K562 (cell line): ENCODE measurements around the gene GAL3ST3. TPM values are rescaled to one million over a fixed set of nuclear protein-coding genes. Genes with fewer than 3 reads are reported as not detected.

ENCODE experiments used
- ATAC-seq: fragments of 200-7000 bp; cut with Tn5 transposase; 3 replicates; pipeline ENCODE4 v1.9.1; 2020; ENCODE audit warnings: moderate library complexity
- BruUV-seq: library from RNA; stranded (reverse); fragments of 400-500 nt; replicated peaks from 2 replicates; lab custom pipeline; 2021; lab: Mats Ljungman, UMichigan
- CTCF ChIA-PET: fragments of 300-600 bp; formaldehyde crosslinking; extraction: SDS; loops from one replicate; lab custom pipeline; 2021; ENCODE audit warnings: low intra/inter-chr PET ratio; lab: Yijun Ruan, JAX
- POLR2A ChIA-PET: fragments of 300-600, 350-650 bp; sonication (Branson Sonifier 250); formaldehyde crosslinking; extraction: SDS; loops from one replicate; lab custom pipeline; 2021; ENCODE audit warnings: antibody characterized with exemption, inconsistent platforms; lab: Yijun Ruan, JAX
- DNase-seq, 4 experiments: peaks; one replicate each; pipeline versions ENCODE4 v3.0.0 to v3.0.0-alpha.2; 2011 to 2018; ENCODE audit warnings: low spot score in 3 of 4, mixed read lengths in 3 of 4; ENCODE audit errors: extremely low read depth in 1 of 4
- FAIRE-seq: peaks from 2 replicates; lab custom pipeline; 2011; peaks lifted over from hg19 to GRCh38; lab: Jason Lieb, UNC
- H2AFZ ChIP-seq: 2 replicates; pipeline ENCODE4 v1.6.0; 2011; ENCODE audit warnings: low read depth, low read length, control low read depth, inconsistent platforms
- H3K27ac ChIP-seq: fragments of 200-600 bp; 3 replicates; pipeline ENCODE4 v1.8.0; 2011; ENCODE audit warnings: low read depth, mild to moderate bottlenecking, control low read depth, inconsistent platforms, low read length, moderate library complexity, mixed read lengths; ENCODE audit errors: extremely low read depth
- H3K27me3 ChIP-seq, 2 experiments: fragments of 300-600 bp in 1 of 2; 2 replicates in 1 of 2; 3 replicates in 1 of 2; pipeline versions ENCODE4 v1.6.0 to v1.8.0; 2011; ENCODE audit warnings: inconsistent platforms in 2 of 2, low read length in 2 of 2, mild to moderate bottlenecking in 1 of 2, mixed read lengths in 1 of 2, moderate library complexity in 1 of 2; ENCODE audit not compliant: control insufficient read depth in 2 of 2, insufficient read depth in 2 of 2
- H3K36me3 ChIP-seq: fragments of 300-600 bp; 3 replicates; pipeline ENCODE4 v1.8.0; 2011; ENCODE audit warnings: mild to moderate bottlenecking, low read length, inconsistent platforms; ENCODE audit not compliant: control insufficient read depth, insufficient read depth
- H3K4me1 ChIP-seq, 2 experiments: fragments of 200-600 bp in 1 of 2; replicated peaks in 1 of 2; 2 replicates in 1 of 2; 3 replicates in 1 of 2; pipeline versions ENCODE4 v1.5.1 to v1.8.0; 2011; ENCODE audit warnings: inconsistent platforms in 2 of 2, low read length in 2 of 2, mild to moderate bottlenecking in 1 of 2, mixed read lengths in 1 of 2, moderate library complexity in 1 of 2; ENCODE audit not compliant: control insufficient read depth in 2 of 2, insufficient read depth in 2 of 2
- H3K4me2 ChIP-seq: 2 replicates; pipeline ENCODE4 v1.6.1; 2011; ENCODE audit warnings: low read length, control low read depth, inconsistent platforms, mixed read lengths; ENCODE audit not compliant: insufficient read depth
- H3K4me3 ChIP-seq: fragments of 200-600 bp; sonication (generic), shearing (Covaris generic); 2 replicates; pipeline ENCODE4 v1.5.1; 2016; ENCODE audit warnings: control low read depth, inconsistent platforms
- H3K79me2 ChIP-seq: fragments of 200-600 bp; 3 replicates; pipeline ENCODE4 v1.8.0; 2011; ENCODE audit warnings: low read length, inconsistent platforms; ENCODE audit not compliant: control insufficient read depth, insufficient read depth
- H3K9ac ChIP-seq, 2 experiments: 2 replicates each; pipeline versions ENCODE4 v1.6.0 to v1.6.1; 2011; ENCODE audit warnings: low read depth in 2 of 2, low read length in 2 of 2, control low read depth in 1 of 2, inconsistent platforms in 1 of 2, mild to moderate bottlenecking in 1 of 2, mixed read lengths in 1 of 2; ENCODE audit not compliant: insufficient read depth in 1 of 2
- H3K9me1 ChIP-seq: one replicate; pipeline ENCODE4 v1.6.0; 2011; ENCODE audit warnings: inconsistent platforms, mild to moderate bottlenecking, low read length, moderate library complexity; ENCODE audit not compliant: control insufficient read depth, insufficient read depth
- H3K9me3 ChIP-seq: replicated peaks from 2 replicates; pipeline ENCODE4 v1.5.1; 2011; ENCODE audit warnings: low read depth, low read length, inconsistent platforms; ENCODE audit not compliant: control insufficient read depth, insufficient read depth
- H4K20me1 ChIP-seq: replicated peaks from 2 replicates; pipeline ENCODE4 v1.6.1; 2011; ENCODE audit warnings: low read length, inconsistent platforms, mixed read lengths; ENCODE audit not compliant: control insufficient read depth, insufficient read depth
- HNRNPL ChIP-seq: fragments of 200-400 bp; formaldehyde crosslinking; IDR thresholded peaks from 2 replicates; pipeline ENCODE4 v1.6.1; 2017; ENCODE audit warnings: low read depth, mild to moderate bottlenecking, low read length
- MYNN ChIP-seq, 2 experiments: sonication (generic); formaldehyde crosslinking in 1 of 2; IDR thresholded peaks; 2 replicates each; pipeline versions ENCODE4 v1.5.0 to v1.6.1; 2016 to 2020; ENCODE audit warnings: antibody characterized with exemption in 1 of 2, missing genetic modification reagents in 1 of 2
- NBN ChIP-seq: fragments of 450-650 bp; IDR thresholded peaks from 2 replicates; pipeline ENCODE4 v1.6.1; 2016; ENCODE audit warnings: low read depth, mild to moderate bottlenecking
- PCBP1 ChIP-seq: fragments of 200-400 bp; formaldehyde crosslinking; IDR thresholded peaks from 2 replicates; pipeline ENCODE4 v1.6.1; 2018; ENCODE audit warnings: mild to moderate bottlenecking, low read depth, low read length; ENCODE audit not compliant: poor library complexity, severe bottlenecking
- TBL1XR1 ChIP-seq, 2 experiments: IDR thresholded peaks; 2 replicates each; pipeline ENCODE4 v1.6.1; 2012; ENCODE audit warnings: improper control_type of control experiment in 2 of 2, low read length in 2 of 2, mild to moderate bottlenecking in 1 of 2
- ZKSCAN3 ChIP-seq: fragments of 250-450 bp; sonication (Bioruptor Pico); IDR thresholded peaks from 2 replicates; pipeline ENCODE4 v1.4.0; 2020
- WGBS: fragments of 100-300 bp; shearing (Covaris generic); methylation state at CpG from one replicate; pipeline ENCODE4 v1.1.6; 2016; ENCODE audit warnings: low coverage, mixed read lengths; ENCODE audit not compliant: insufficient coverage; ENCODE audit errors: missing lambda C conversion rate; 5-methylcytosine and 5-hydroxymethylcytosine counted together
- in situ Hi-C: fragments of 300-500 bp; cut with MboI; formaldehyde crosslinking; loops from 4 replicates; pipeline ENCODE4 v1.15.0; 2018; ENCODE audit warnings: inconsistent platforms, mixed read lengths
- intact Hi-C: fragments of 100-400 bp; cut with micrococcal nuclease; formaldehyde crosslinking; loops from 2 replicates; pipeline ENCODE4 v1.14.2; 2022
- polyA plus RNA-seq, 8 experiments: library from polyadenylated mRNA; depleted of rRNA in 4 of 8; stranded (reverse) in 5 of 8; unstranded in 3 of 8; fragments of >200 nt; fragmentation: Nextera tagmentation in 2 of 8; fragmentation: Illumina TruSeq in 1 of 8; extraction: Ambion mirVana in 2 of 8; extraction: Trizol in 1 of 8; gene quantifications; 2 replicates each; pipeline versions ENCODE4 v1.2.1 to v1.2.3, GENCODE V29; 2011 to 2014; ENCODE audit warnings: inconsistent platforms in 1 of 8, missing spikeins in 1 of 8
- total RNA-seq, 7 experiments: library from RNA; depleted of rRNA in 6 of 7; stranded (reverse); fragments of >200 nt in 6 of 7; fragmentation: Illumina TruSeq in 2 of 7; extraction: Trizol in 2 of 7; gene quantifications; 2 replicates each; pipeline versions ENCODE4 v1.2.1 to v1.2.3, GENCODE V29; 2011 to 2021; ENCODE audit warnings: low replicate concordance in 1 of 7
- TF ChIP-seq, protein P1 (sequence below): sonication (generic); formaldehyde crosslinking; IDR thresholded peaks from 2 replicates; pipeline ENCODE4 v1.8.1; 2023; ENCODE audit warnings: mild to moderate bottlenecking, missing genetic modification reagents
- TF ChIP-seq, protein P2 (sequence below): conservative IDR thresholded peaks from 2 replicates; pipeline ENCODE4 v1.6.1; 2011; ENCODE audit warnings: low read depth, mild to moderate bottlenecking, low read length; ENCODE audit not compliant: control insufficient read depth
- TF ChIP-seq, protein P3 (sequence below): fragments of 250-450 bp; sonication (Bioruptor Pico); IDR thresholded peaks from 2 replicates; pipeline ENCODE4 v1.8.0; 2022; ENCODE audit warnings: moderate library complexity, mild to moderate bottlenecking, inconsistent platforms

Gene GAL3ST3
- total and polyA plus RNA-seq, 9 of the 15 experiments (the other 6 are each of a cell fraction or from before 2014, with no cell fraction given): not detected

DNA sequence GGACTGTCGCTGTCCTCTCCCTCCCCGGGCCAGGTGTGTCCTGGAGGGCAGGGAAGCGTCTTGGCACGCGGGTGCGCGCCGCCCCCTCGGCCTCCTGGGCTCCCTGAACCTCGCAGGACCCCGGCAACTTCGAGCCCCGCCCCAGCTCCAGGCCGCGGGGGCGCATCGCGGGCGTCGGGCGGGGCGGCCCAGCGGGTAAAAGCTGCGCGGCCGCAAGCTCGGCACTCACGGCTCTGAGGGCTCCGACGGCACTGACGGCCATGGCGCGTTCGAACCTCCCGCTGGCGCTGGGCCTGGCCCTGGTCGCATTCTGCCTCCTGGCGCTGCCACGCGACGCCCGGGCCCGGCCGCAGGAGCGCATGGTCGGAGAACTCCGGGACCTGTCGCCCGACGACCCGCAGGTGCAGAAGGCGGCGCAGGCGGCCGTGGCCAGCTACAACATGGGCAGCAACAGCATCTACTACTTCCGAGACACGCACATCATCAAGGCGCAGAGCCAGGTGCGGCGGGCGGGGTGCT is 37.1 kb downstream of the GAL3ST3 start, which contains the start of gene CST6:
Gene CST6, plus strand, starts transcription at position 224 of the 519 bp plus-strand sequence. Its CDS starts 37 bp downstream, at position 261.
- TF ChIP-seq TBL1XR1 (IDR thresholded peaks at IDR 0.05; ENCODE audit: low read length in 2 of 2): no peak
- TF ChIP-seq, protein P1, sequence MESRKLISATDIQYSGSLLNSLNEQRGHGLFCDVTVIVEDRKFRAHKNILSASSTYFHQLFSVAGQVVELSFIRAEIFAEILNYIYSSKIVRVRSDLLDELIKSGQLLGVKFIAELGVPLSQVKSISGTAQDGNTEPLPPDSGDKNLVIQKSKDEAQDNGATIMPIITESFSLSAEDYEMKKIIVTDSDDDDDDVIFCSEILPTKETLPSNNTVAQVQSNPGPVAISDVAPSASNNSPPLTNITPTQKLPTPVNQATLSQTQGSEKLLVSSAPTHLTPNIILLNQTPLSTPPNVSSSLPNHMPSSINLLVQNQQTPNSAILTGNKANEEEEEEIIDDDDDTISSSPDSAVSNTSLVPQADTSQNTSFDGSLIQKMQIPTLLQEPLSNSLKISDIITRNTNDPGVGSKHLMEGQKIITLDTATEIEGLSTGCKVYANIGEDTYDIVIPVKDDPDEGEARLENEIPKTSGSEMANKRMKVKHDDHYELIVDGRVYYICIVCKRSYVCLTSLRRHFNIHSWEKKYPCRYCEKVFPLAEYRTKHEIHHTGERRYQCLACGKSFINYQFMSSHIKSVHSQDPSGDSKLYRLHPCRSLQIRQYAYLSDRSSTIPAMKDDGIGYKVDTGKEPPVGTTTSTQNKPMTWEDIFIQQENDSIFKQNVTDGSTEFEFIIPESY (CRISPR knock-in tag): peak; percentile 93
- TF ChIP-seq, protein P2, sequence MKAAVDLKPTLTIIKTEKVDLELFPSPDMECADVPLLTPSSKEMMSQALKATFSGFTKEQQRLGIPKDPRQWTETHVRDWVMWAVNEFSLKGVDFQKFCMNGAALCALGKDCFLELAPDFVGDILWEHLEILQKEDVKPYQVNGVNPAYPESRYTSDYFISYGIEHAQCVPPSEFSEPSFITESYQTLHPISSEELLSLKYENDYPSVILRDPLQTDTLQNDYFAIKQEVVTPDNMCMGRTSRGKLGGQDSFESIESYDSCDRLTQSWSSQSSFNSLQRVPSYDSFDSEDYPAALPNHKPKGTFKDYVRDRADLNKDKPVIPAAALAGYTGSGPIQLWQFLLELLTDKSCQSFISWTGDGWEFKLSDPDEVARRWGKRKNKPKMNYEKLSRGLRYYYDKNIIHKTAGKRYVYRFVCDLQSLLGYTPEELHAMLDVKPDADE: no peak
- no peak for TF ChIP-seq NBN
- peak; percentile 42 for TF ChIP-seq PCBP1
- no peak for TF ChIP-seq MYNN (IDR thresholded peaks at IDR 0.05)
- no peak for TF ChIP-seq MYNN (CRISPR knock-in tag; IDR thresholded peaks at IDR 0.05)
- TF ChIP-seq HNRNPL: peak; percentile 59; the same call in 1 of the 2 replicates
- no peak for TF ChIP-seq ZKSCAN3
- TF ChIP-seq, protein P3, sequence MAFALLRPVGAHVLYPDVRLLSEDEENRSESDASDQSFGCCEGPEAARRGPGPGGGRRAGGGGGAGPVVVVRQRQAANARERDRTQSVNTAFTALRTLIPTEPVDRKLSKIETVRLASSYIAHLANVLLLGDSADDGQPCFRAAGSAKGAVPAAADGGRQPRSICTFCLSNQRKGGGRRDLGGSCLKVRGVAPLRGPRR (CRISPR knock-in tag): no peak
- CTCF ChIA-PET: no interaction called here
- H3K9ac ChIP-seq: peak within 1 kb of the TSS in 1 of 2 experiments; percentile 62; a peak in 1 of 4 replicates
- no peaks in the 10 kb centered on the region for H3K9me1 ChIP-seq
- in situ Hi-C loops: no loop called here
- DNase-seq: no peak
- peak within 1 kb of the TSS; percentile 23; the same call in 1 of the 2 replicates for H2AFZ ChIP-seq
- FAIRE-seq: no peak
- H3K36me3 ChIP-seq: no peaks in the 10 kb centered on the region
- H3K79me2 ChIP-seq: no peaks in the 10 kb centered on the region
- POLR2A ChIA-PET: interaction anchor here (0.6 to 2.2 kb wide), 2 partner anchors 10 to 233 kb away, joined by 3 to 6 read pairs; no protein-coding TSS in a partner anchor
- no peak within 1 kb of the TSS for H3K4me3 ChIP-seq
- H3K4me2 ChIP-seq: peak within 1 kb of the TSS; percentile 49
- ATAC-seq: no peak
- intact Hi-C loops: no loop called here
- peaks cover 27 to 59% of the 10 kb centered on the region in 2 experiments for H3K4me1 ChIP-seq
- H3K9me3 ChIP-seq: no peaks in the 10 kb centered on the region
- BruUV-seq: no TSS peak
- WGBS: 73% methylated on average over 31 of the region's 61 CpGs
- no peaks in the 10 kb centered on the region for H4K20me1 ChIP-seq
- no peak within 1 kb of the TSS for H3K27ac ChIP-seq
- no peaks in the 10 kb centered on the region for H3K27me3 ChIP-seq
